NCI-H187 treated with DMSO at 0.1 percent for 48 hours (cell line): ENCODE results near the gene BUB1.
"Not testable (repeated sequence)": the region's sequence is repeated elsewhere in the genome, so short reads cannot be mapped to it uniquely, and the experiment has no call there.

Experiments used
- DNase-seq: peaks from one replicate; lab custom pipeline; 2025; lab: John Stamatoyannopoulos, UW

The BUB1 gene

DNA sequence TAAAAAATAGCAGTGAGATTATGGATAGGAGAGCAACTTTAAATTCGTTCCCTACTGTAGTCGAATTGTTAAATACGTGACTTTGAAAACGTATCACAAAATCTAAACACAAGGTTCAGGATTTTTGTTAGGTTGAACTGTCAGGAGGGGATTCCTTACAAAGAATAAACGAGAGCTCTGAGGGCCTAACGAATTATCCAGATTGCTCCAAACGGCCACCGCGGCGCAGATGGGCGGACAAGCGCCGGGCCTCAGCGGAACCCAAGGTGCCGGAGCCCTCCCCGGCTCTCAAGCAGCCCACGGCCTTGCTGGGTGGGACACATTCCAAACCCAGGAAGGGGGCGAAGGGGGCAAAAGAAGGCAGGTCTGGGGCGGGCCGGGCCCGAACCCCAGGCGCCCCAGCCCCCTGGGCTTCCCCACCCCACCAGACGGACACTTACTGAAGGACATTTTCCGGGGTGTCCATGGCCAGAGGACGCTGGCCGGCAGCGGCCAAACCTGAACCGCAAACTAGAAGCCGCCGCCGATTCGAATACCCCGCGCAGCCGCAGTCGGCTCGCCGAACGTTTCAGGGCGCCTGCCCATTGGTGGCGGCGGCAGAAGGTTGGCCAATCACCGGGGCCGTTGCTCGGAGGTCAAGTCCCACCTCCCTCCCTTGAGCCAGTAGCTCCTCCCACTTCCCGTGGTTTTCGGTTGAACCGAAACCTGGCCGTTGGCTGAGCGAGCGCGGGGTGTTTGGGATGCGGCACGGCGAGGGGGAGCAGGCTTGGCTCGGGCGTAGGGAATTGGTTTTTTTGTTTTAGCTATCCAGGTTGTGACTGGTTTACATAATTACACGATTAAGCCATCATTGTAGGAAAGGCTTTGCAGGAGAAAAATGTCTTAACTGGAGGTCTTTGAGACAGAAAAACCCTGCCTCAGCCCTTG, at the start of gene BUB1:
Gene BUB1, minus strand, starts transcription at position 534 of the 927 bp plus-strand sequence. Its CDS starts 68 bp downstream, at position 466.
- peak; percentile 56 for DNase-seq

DNA sequence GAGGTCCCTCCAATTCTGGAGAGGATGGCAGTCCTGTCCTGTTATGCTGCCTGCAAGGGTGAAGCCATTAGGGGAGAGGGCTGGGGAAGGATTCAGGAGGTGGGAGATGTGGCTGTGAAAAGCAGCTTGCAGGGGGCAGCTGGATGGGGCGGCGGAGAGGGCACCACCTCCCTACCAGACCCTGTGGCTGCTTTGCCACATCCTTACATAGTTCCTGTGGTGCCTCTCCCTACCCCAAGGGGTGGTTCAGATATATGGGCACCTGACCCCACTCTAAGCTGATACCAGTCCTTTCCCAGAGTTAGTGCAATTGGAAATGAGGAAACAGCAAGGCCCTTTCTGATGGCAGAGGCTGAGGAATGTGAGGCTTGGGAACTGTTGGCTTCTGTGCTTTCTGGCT, 48.4 kb upstream of the BUB1 start:
- DNase-seq: no peak

DNA sequence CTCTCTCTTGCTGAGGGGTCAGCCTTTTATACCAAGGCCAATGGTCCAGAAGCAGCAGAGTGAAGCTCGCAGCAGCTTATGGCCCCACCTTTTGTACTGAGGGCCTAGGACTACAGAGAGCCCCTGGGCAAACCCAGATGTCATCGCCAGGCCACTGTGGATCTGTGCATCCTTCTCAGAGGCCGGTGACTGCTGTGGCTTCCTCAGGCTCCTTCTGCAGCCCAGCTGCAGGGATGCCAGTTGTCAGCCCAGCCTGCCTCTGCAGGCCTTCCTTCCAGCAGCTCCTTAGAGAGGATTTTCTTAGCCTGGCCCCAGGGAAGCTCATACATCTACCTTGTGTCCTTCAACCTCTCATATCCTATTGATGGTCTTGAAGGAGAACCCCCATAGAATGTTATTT, 48.0 kb upstream of the BUB1 start:
- DNase-seq: no peak

DNA sequence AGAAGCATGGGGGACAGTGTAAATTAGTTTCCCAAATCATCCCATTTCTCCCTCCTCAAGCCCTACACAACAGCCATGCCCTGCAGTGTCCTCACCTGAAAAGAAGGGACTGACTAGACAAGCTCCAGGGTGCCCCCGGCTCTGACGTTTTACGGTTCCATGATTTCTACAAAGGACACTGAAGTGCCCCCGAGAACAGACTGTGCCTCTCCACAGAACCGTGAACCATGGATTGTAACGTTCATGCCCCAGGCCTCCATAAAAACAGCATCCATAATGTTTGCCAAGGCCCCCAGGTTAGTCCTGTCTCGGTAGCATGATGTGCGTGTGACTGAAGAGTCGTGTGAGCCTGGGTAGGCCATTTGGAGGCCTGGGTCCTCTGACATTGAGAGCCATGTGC, 47.5 kb upstream of the BUB1 start:
- DNase-seq: no peak

DNA sequence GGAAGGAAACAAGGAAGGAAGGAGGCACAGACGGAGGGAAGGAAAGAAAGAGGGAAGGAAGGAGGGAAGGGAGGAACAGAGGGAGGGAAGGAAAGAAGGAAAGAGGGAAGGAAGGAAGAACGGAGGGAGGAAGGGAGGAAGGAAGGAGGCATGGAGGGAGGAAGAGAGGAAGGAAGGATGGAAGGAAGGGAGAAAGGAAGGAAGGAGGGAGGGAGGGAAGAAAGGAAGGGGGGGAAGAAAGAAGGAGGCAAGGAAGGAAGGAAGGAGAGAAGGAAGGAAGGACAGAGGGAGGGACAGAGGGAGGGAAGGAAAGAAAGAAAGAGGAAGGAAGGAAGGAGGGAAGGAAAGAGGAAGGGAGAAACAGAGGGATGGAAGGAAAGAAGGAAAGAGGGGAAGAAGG, 47.0 kb upstream of the BUB1 start:
- no peak for DNase-seq

DNA sequence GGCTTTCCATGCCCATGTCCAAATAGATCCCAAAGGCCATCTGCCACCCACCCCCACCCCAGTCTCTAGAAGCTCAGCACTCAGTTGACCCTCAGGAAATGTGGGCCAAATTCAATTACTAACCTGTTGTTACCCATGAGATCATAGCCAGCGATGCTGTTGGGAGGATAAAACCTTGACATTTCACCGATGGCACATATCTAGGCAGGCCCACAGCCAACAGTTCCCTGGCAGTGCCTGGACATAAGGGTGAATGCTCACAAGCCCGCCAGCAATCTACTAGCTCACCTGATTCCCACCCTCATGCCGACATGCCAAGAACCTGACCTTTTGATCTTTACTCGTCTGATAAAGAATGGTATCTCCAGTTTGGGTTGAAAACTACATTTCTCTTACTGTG, 42.7 kb upstream of the BUB1 start:
- DNase-seq: no peak

DNA sequence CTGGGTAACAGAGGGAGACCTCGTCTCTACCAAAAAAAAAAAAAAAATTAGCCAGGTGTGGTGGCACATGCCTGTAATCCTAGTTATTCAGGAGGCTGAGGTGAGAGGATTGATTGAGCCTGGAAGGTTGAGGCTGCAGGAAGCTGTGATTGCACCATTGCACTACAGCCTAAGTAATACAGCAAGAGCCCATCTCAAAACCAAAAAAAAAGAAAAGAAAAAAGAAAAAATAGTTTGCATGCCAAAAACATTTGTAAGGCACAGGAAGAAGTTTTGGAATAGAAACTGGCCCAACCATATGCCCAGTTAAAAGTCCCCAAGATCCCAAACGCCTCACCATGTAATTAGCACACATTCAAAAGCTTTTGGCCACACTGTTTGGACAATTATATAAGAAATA, 41.1 kb upstream of the BUB1 start:
- DNase-seq: no peak

DNA sequence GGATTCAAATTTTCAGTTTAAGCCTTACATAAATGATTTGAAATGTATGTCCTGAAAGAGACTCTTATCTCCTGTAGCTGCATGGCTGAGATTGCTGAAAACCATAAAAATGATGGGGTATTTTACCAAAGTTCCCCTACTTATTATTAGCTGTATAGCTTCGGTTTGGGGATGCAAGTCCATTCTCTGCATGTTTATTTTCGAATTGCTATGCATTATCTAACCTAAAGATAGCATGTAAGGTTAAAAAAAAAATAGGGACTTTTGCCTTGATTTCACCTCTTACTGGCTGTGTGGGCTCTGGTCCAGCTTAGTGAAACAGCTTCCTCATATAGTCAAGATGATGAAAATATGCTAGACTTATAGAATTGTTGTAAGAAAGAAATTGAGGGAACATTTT, 40.5 kb upstream of the BUB1 start:
- DNase-seq: no peak

DNA sequence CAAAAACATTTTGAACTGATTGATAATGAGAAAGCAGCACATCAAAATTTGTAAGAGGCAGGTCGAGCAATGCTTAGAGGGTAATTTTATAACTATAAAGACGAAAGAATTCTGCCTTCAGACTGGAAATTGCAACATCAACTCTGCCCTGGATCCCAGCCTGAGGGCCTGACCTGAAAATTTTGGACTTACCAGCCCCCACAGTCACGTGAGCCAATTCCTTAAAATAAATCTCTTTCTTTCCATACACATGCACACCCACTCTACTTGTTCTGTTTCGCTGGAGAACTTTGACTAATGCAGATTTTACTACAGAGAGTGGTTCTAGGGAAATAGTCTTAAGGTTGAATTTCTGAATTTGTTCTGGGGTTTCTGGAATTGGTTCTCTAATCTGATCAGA, 39.9 kb upstream of the BUB1 start:
- no peak for DNase-seq

DNA sequence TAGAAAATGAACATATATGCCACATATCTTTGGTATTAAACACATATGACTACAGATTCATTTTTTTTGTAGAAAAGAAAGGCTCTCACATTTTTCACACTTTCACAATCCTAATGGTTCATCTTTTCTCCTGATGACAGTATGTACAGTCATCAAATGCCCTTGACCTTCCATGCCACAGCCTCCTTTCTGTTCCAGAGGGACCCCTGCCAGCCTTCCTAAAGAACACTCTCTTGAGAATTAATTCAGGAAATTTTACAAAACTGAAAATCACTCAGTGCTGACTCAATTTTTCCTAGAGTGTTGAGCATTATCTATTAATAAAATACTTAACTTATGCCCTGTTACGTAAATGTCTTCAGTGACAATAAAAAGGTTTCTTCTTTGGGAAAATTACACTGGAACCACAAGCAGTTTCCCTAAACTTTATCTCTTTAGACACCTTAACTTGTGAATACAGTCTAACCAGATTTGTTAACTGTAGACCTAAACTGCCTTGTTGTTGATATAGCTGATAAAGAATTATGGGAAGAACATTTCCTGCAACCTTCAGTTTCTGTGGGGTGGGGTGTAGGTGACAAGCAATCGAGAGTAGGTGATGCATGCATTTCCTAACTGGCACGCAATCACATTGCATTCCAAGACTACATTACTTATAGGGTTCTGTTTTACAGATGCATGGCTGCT, 39.2 kb upstream of the BUB1 start:
- no peak for DNase-seq

DNA sequence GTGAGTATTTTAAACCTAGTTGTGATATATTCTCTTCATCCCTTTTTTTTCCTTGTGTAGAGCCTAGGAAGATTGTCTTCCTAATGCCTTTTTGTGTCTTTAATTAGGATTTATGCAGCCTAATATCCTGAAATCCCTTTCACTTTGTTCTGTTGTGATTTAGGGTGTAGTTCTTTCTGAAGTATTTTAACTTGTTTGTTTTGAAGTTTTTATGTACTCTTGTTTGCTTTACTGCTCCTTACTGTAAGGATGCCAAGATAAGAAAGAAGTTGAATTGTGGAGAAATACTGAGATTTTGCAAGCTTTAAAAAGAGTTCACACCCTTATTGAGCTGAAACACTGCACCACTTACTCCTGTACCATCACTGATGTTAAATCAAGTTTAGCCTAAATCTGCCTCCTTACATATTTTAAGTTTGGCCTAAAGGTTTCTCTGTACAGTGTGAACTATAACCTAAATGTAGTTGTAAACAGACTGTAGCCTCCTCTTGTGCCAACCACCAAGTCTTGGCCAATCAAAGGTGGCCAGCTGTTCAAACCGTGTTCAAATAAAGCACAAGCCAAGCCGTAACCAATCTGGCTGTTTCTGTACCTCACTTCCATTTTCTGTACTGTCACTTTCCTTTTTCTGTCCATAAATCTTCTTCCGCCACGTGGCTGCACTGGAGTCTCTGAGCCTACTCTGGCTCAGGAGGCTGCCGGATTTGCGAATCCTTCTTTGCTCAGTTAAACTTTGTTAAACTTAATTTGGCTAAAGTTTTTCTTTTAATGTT, 36.8 kb upstream of the BUB1 start:
- DNase-seq: no peak

DNA sequence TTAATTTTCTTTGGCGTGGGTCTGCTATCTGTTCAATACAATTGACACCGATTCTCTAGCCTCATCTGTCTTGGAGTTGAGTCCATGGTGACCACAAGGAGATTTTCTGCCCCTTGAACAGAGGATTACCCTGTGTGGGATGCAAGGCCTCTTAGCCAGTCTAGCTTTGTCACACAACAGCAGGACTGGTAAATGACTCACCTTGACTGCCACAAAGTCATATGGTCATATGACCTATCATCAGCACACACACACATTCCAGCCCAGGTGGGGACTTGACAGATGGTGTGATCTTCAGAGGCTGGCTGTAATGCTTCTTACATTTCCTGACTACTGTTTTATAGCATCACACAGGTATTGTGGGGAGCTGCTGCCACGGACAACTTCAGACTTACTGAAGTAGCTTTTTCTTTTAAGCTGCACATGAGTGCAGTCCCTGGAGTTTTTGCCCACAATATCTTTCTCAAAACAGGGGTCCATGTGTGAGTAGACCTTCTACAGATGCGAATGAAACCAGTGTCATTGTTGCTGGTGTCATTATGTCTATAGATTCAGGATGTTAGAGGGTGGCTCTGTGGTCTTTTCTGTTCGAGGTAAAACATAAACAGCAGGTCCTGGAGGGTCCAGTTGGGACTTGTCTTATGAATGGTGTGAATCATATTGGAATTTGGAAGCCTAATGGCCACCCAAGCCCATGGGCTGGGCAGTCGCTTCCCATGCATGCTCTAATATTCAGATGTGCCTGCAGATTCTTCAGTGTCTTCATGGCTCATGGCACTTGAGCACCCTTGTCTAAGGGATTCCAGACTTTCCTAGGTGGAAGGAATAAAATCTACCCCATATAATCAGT, 35.9 kb upstream of the BUB1 start:
- no peak for DNase-seq

DNA sequence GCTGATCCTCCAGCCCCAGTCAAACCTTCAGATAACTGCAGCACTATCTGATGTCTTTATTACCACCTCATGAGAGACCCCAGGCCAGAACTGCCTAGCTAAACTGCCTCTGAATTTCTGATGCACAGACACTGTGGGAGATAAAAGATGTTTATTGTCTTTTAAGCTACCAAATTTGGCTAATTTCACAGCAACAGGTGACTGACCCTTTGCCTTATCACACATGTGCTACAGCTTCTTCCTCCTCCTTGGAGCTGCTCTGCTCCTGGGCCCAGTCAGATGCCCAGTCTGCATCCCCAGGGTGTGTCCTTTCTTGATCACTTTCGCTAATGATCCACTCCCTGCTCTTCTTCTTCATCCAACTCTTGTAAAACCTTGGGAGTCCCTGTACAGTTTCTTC, 34.9 kb upstream of the BUB1 start:
- no peak for DNase-seq

DNA sequence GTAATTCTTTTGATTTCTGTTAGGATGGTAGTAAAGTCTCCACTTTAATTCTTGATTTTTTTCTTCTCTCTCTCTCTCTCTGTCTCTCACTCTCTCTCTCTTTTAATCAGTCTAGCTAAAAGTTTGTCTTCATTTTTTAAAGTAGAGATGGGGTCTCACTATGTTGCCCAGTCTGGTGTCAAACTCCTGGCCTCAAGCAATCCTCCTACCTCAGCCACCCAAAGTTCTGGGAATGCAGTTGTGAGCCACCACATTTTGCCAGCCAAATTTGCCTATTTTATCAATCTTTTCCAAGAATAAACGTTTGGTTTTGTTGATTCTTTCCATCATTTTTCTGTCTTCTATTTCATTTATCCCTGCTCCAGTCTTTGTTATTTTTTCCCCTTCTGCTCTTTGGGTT, 30.6 kb upstream of the BUB1 start:
- DNase-seq: no peak

DNA sequence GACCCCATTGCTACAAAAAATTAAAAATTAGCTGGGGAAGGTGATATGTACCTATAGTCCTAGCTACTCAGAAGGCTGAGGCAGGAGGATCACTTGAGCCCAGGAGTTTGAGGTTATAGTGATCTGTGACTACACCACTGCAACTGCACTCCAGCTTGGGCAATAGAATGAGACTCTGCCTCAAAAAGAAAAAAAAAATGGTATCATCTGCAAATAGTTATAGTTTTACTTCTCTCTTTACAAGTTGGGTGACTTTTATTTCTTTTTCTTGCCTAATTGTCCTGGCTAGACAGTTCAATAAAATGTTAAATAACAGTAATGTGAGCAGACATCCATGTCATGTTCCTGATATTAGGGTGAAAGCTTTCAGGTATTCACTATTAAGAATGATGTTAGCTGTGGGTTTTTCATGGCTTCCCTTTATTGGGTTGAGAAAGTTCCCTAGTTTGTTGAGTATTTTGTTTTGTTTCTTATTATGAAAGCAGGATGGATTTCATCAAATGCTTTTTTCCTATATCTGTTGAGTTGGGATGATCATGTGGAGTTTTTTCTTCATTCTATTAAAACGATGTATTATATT, 29.6 kb upstream of the BUB1 start:
- DNase-seq: no peak

DNA sequence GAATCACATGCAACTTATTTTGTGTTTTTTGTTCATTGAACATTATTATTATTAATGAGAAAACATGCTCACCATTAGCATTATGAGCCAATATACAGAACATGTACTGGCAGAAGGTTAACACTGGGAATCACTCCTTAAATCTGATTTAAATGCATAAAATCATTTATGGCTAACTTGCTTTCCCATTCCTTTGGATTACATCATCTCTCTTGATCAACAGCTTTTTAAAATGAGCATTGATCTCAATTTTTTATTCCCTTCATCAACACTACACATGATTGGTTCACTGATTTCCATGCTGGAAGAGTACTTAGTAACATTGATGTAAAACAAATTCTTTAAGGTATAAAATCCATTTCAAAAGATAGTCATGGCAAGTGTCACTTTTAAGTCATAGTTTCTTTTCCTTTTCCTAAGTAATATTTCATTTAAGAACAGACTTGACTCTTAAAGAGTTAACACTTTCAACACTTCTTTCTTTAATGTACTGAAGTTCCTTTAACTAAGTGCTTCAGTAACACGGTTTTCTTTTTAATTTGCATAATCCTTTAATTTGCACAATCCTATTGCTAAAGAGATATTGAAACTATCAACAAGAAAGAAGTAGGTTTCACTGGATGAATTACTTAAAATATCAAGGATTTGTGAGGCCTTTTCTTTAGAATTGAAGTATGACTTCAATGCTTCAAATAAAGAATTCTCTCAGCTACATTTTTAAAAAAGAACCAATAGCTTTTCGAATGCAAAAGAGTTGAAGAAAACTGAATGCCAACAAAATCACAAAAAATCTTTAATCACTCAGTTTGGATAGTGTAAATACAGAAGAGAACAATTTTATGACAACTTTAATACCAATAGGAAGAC, 24.9 kb upstream of the BUB1 start:
- DNase-seq: no peak

DNA sequence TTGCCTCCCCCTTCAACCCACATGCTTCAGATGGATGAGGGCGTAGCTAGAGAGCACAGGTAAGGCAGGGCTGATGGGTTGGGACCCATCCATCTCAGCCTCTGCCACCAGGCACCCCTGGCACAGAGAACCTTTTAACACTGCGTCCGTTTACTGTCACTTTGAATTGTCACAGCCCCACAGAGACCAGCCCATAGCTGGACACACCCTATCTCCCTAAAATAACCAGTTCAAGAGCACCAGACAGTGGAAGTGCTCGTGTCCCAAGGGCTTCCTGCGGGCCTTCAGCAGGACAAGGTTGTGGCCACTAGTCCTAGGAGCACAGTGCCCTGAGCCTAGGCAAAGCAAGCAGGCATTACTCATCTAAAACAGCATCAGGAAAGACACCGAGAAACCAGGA, 20.4 kb upstream of the BUB1 start:
- DNase-seq: not testable (repeated sequence)

DNA sequence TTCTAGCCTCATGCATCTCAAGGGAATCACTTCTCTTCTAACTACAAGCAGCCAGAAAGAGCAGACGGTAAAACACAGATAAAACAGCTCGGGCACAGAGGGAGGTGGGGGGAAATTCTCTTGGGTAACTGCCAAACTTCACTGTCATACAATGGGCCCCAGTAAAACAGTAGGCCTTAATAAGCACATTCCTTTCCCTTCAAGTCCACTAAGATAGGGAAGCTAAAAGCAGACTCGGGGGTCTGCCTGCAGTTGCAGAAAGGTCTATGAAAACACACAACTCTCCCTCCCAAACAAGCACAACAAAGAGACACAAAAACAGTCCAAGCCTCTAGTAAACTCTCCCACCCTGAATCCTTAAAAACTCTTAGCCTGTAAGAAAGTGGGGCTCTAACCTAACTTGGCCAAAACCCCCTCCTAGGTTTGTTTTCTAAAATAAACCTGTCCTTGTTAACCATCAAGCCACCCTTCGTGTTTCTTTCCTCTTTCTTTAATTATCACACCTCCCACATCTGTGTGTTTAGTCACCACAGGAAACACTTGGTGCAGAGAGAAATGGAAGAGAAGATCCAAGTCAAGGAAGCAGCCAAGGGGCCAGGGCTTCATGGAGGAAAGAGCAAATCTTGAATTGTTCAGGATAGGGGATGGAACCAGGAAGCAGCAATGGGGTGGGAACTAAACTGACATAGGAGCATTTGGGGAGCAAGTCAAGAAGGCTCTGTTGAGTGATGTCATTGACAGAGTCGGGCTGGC, 17.5 kb upstream of the BUB1 start:
- DNase-seq: not testable (repeated sequence)

DNA sequence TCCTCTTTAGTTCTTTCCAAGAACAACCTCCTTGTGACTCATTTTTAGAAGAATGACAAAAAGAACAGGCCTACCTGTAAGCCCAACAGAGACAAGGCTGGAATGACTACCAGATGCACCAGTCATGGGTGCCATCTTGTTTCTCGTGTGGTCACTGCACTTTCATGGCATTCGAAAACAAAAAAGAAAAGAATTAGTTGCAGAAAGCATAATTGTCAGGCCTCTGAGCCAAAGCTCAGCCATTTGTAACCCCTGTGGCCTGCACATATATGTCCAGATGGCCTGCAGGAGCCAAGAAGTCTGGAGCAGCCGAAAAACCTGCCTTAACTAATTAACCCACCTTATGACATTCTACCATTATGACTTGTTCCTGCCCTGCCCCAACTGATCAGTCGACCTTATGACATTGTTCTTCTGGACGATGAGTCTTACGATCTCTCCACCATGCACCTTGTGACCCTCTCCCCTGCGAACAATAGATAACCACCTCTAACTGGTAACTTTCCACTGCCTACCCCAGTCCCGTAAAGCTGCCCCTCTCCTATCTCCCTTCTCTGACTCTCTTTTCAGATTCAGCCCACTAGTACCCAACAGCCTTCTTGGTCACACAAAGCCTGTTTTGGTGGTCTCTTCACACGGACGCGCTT, 13.9 kb upstream of the BUB1 start:
- DNase-seq: no peak
